SU-DHL-6 (cell line): ENCODE results near the gene OTUB2.

Source experiments
- EZH2phosphoT487 ChIP-seq: fragments of 200-600 bp; sonication (generic), shearing (Covaris generic); conservative IDR thresholded peaks from 2 replicates; pipeline ENCODE4 v1.6.1; 2018; ENCODE audit warnings: mild to moderate bottlenecking, antibody characterized with exemption, low read length, moderate library complexity, mixed read lengths
- TF ChIP-seq, protein P1 (sequence below): fragments of 200-600 bp; sonication (generic); IDR thresholded peaks from one replicate; pipeline ENCODE4 v1.5.1; 2017; ENCODE audit warnings: antibody characterized with exemption, mild to moderate bottlenecking, low read length, moderate library complexity; ENCODE audit not compliant: insufficient read depth, poor library complexity, severe bottlenecking

DNA sequence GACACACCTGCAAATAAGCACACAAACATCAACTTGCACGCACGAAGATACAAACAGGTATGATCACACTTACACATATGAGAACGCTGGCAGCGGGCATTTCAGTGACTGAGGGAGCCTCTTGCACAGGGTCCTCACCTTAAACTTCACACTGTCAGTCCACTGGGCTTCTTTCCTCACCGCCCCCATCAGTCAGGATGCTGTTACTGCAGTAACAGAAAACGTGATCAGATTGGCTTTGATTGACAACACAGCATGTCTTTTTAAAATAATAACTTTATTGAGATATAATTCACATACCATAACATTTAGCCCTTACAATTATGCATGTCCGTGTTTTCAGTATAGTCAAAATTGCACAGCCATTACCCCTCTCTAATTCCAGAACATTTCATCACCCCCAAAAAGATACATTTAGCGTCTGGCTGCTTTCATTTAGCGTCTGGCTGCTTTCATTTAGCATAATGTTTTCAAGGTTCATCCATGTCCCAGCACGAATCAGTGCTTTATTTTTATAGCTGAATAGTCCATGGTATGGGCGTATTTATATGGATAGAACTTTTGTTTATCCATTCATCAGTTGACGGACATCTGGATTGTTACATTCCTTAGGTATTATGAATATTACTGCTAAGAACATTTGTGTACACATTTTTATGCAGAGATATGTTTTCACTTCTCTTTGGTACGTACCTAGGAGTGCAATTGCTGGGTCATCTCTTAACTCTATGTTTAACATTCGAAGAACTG is 20.6 kb upstream of the OTUB2 start:
- TF ChIP-seq, protein P1, sequence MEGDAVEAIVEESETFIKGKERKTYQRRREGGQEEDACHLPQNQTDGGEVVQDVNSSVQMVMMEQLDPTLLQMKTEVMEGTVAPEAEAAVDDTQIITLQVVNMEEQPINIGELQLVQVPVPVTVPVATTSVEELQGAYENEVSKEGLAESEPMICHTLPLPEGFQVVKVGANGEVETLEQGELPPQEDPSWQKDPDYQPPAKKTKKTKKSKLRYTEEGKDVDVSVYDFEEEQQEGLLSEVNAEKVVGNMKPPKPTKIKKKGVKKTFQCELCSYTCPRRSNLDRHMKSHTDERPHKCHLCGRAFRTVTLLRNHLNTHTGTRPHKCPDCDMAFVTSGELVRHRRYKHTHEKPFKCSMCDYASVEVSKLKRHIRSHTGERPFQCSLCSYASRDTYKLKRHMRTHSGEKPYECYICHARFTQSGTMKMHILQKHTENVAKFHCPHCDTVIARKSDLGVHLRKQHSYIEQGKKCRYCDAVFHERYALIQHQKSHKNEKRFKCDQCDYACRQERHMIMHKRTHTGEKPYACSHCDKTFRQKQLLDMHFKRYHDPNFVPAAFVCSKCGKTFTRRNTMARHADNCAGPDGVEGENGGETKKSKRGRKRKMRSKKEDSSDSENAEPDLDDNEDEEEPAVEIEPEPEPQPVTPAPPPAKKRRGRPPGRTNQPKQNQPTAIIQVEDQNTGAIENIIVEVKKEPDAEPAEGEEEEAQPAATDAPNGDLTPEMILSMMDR, result peak; percentile 54
- no peak for TF ChIP-seq EZH2phosphoT487
